CD4-positive, alpha-beta T cell (primary cell): ENCODE data around the gene OCA2. TPM values are rescaled to one million over a fixed set of nuclear protein-coding genes. Genes with fewer than 3 reads are reported as not detected.

ENCODE experiments used
- ATAC-seq: fragments of 200-7000 bp; cut with Tn5 transposase; one replicate; pipeline ENCODE4 v1.10.0; 2022; ENCODE audit warnings: mild to moderate bottlenecking; ENCODE audit not compliant: poor library complexity
- CTCF ChIA-PET: fragments of 350-600 bp; sonication (Branson Sonifier 250); formaldehyde crosslinking; loops from one replicate; lab custom pipeline; 2021; ENCODE audit warnings: antibody characterized with exemption, inconsistent platforms; lab: Charles Lee
- POLR2A ChIA-PET: fragments of 350-600 bp; sonication (Branson Sonifier 250); formaldehyde crosslinking; loops from one replicate; lab custom pipeline; 2021; ENCODE audit warnings: antibody characterized with exemption, inconsistent platforms; lab: Charles Lee
- DNase-seq, 14 experiments: peaks; one replicate each; pipeline ENCODE4 v3.0.0-alpha.2; 2013 to 2020; ENCODE audit warnings: mixed read lengths in 2 of 14
- H3K27ac ChIP-seq, 2 donors: one replicate each; pipeline versions ENCODE4 v1.5.1 to v1.7.0; 2013; ENCODE audit warnings: low read length in 2 of 2, low read depth in 1 of 2, mild to moderate bottlenecking in 1 of 2
- H3K27me3 ChIP-seq, 2 experiments: 1 replicate in 1 of 2; 2 replicates in 1 of 2; pipeline versions ENCODE4 v1.6.1 to v1.7.0; 2013; ENCODE audit warnings: low read length in 2 of 2, control low read depth in 1 of 2, mild to moderate bottlenecking in 1 of 2, moderate library complexity in 1 of 2; ENCODE audit not compliant: insufficient read depth in 2 of 2, control insufficient read depth in 1 of 2
- H3K36me3 ChIP-seq: one replicate; pipeline ENCODE4 v1.6.1; 2013; ENCODE audit warnings: low read length, control low read depth; ENCODE audit not compliant: insufficient read depth
- H3K4me1 ChIP-seq: one replicate; pipeline ENCODE4 v1.6.1; 2013; ENCODE audit warnings: low read length, control low read depth; ENCODE audit not compliant: insufficient read depth
- H3K4me3 ChIP-seq: one replicate; pipeline ENCODE4 v1.5.1; 2013; ENCODE audit warnings: mild to moderate bottlenecking, low read length, moderate library complexity
- H3K9me3 ChIP-seq, 2 experiments: 1 replicate in 1 of 2; 2 replicates in 1 of 2; pipeline versions ENCODE4 v1.6.1 to v1.7.0; 2013; ENCODE audit warnings: low read length in 2 of 2, mild to moderate bottlenecking in 2 of 2, control low read depth in 1 of 2, moderate library complexity in 1 of 2; ENCODE audit not compliant: control insufficient read depth in 1 of 2, insufficient read depth in 1 of 2
- H3K27ac Mint-ChIP-seq: one replicate; pipeline ENCODE4 v1.8.0; 2020; ENCODE audit warnings: mixed read lengths
- H3K27me3 Mint-ChIP-seq: one replicate; pipeline ENCODE4 v1.8.0; 2021; ENCODE audit warnings: mixed read lengths
- H3K36me3 Mint-ChIP-seq: one replicate; pipeline ENCODE4 v1.8.0; 2021; ENCODE audit warnings: low read depth, mixed read lengths
- H3K4me1 Mint-ChIP-seq: one replicate; pipeline ENCODE4 v1.8.0; 2021; ENCODE audit warnings: low read depth, mixed read lengths
- H3K4me3 Mint-ChIP-seq: one replicate; pipeline ENCODE4 v1.8.0; 2020; ENCODE audit warnings: mild to moderate bottlenecking, mixed read lengths
- H3K9me3 Mint-ChIP-seq: one replicate; pipeline ENCODE4 v1.8.0; 2020; ENCODE audit warnings: mixed read lengths
- intact Hi-C, 2 experiments: fragments of 100-400 bp; cut with DNase I in 1 of 2; cut with micrococcal nuclease in 1 of 2; formaldehyde crosslinking; loops; one replicate each; pipeline versions ENCODE4 v1.15.1 to v1.9.0; 2023 to 2025; cut with DNase I, micrococcal nuclease
- total RNA-seq, 174 experiments: library from RNA in 2 of 174; stranded (reverse) in 2 of 174; gene quantifications; one replicate each; pipeline ENCODE4 v1.2.3 and lab custom pipeline; 2021 to 2026
- TF ChIP-seq, protein P1 (sequence below): fragments of 200-600 bp; IDR thresholded peaks from one replicate; pipeline ENCODE4 v1.8.0; 2022; ENCODE audit warnings: antibody characterized with exemption, mild to moderate bottlenecking

Gene OCA2
- total RNA-seq, 2 experiments from 2014 or later, result not detected

- no peak for ATAC-seq
- intact Hi-C loops, result no loop called here
- no peak overlapping the region for H3K4me3 Mint-ChIP-seq
- H3K27ac Mint-ChIP-seq, result no peak overlapping the region
- H3K9me3 ChIP-seq, result peaks cover 0 to 23% of the 10 kb centered on the region in 2 experiments
- ChIA-PET POLR2A (no interaction called here), CTCF (no interaction called here)
- no peaks in the 10 kb centered on the region for H3K4me1 Mint-ChIP-seq
- no peaks in the 10 kb centered on the region for H3K36me3 ChIP-seq
- no peak for DNase-seq
- H3K9me3 Mint-ChIP-seq, result peaks cover 3% of the 10 kb centered on the region
- no peaks in the 10 kb centered on the region for H3K36me3 Mint-ChIP-seq
- H3K4me3 ChIP-seq, result no peak overlapping the region
- no peaks in the 10 kb centered on the region for H3K4me1 ChIP-seq
- TF ChIP-seq, protein P1, sequence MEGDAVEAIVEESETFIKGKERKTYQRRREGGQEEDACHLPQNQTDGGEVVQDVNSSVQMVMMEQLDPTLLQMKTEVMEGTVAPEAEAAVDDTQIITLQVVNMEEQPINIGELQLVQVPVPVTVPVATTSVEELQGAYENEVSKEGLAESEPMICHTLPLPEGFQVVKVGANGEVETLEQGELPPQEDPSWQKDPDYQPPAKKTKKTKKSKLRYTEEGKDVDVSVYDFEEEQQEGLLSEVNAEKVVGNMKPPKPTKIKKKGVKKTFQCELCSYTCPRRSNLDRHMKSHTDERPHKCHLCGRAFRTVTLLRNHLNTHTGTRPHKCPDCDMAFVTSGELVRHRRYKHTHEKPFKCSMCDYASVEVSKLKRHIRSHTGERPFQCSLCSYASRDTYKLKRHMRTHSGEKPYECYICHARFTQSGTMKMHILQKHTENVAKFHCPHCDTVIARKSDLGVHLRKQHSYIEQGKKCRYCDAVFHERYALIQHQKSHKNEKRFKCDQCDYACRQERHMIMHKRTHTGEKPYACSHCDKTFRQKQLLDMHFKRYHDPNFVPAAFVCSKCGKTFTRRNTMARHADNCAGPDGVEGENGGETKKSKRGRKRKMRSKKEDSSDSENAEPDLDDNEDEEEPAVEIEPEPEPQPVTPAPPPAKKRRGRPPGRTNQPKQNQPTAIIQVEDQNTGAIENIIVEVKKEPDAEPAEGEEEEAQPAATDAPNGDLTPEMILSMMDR, result no peak
- H3K27ac ChIP-seq, result no peak overlapping the region
- H3K27me3 Mint-ChIP-seq, result no peaks in the 10 kb centered on the region
- no peaks in the 10 kb centered on the region for H3K27me3 ChIP-seq
Observed at GRCh38 chr15:27864086-27864485, 235.0 kb downstream of the OCA2 start.

DNA sequence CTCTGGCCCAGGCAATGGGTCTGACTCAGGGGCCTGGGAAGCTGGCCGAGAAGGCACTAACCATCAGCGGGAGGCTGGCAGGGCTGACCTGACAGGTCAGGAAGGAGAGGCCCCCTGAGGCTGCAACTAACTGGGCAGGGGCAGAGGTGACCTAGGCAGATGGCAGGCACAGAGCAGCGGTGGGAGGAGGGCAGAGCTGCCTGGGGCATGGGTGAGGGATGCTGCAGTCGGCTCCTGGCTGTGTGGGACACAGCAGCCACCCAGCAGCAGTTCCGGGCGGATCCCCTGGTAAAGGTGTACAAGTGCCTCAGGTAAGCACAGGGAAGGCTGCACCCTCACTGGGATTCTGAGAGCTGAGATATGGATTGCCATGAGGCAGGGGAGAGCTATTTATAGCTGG is 236.1 kb downstream of the OCA2 start:
- intact Hi-C loops, result no loop called here
- H3K4me1 ChIP-seq, result no peaks in the 10 kb centered on the region
- Mint-ChIP-seq H3K27me3 (no peaks in the 10 kb centered on the region), H3K4me3 (no peak overlapping the region), H3K9me3 (peaks cover 3% of the 10 kb centered on the region), H3K36me3 (no peaks in the 10 kb centered on the region), H3K4me1 (no peaks in the 10 kb centered on the region), H3K27ac (no peak overlapping the region)
- no peaks in the 10 kb centered on the region for H3K27me3 ChIP-seq
- H3K36me3 ChIP-seq, result no peaks in the 10 kb centered on the region
- DNase-seq (no peak), ATAC-seq (no peak)
- ChIA-PET POLR2A (no interaction called here), CTCF (no interaction called here)
- no peak overlapping the region for H3K4me3 ChIP-seq
- peaks cover 0 to 23% of the 10 kb centered on the region in 2 experiments for H3K9me3 ChIP-seq
- no peak overlapping the region for H3K27ac ChIP-seq
- TF ChIP-seq, protein P1, result no peak

DNA sequence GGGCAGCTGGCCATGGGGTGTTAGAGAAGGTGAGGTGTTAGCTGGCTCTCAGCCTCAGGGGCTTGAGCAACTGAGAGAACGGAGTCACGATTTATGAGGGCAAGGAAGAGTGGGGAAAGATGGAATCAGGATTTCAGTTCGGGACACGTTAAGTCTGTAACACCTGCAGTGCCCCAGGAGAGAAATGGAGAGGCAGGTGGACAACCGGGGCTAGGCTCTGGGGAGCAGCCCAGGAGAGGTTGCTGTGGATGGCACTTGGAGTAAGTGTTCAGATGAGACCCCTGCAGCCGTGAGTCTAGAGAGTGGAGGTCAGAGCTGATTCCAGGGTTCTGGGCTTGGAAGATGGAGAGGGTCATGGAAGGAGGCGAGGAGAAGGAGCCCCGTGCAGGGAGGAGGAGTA is 237.9 kb downstream of the OCA2 start:
- no peak for ATAC-seq
- Histone ChIP-seq H3K9me3 (peaks cover 0 to 23% of the 10 kb centered on the region in 2 experiments), H3K4me1 (no peaks in the 10 kb centered on the region), H3K27me3 (no peaks in the 10 kb centered on the region), H3K36me3 (no peaks in the 10 kb centered on the region), H3K4me3 (no peak overlapping the region), H3K27ac (no peak overlapping the region)
- DNase-seq, result no peak
- no peaks in the 10 kb centered on the region for H3K4me1 Mint-ChIP-seq
- TF ChIP-seq, protein P1, result no peak
- H3K9me3 Mint-ChIP-seq, result peaks cover 3% of the 10 kb centered on the region
- no peak overlapping the region for H3K4me3 Mint-ChIP-seq
- no peaks in the 10 kb centered on the region for H3K36me3 Mint-ChIP-seq
- CTCF ChIA-PET, result no interaction called here
- H3K27me3 Mint-ChIP-seq, result no peaks in the 10 kb centered on the region
- POLR2A ChIA-PET, result no interaction called here
- intact Hi-C loops, result no loop called here
- no peak overlapping the region for H3K27ac Mint-ChIP-seq
